ENCODE data around the gene CBLB.

- TF ChIP-seq PRDM10 (tag by site-specific recombination; IDR thresholded peaks at IDR 0.05) (no peak), ZNF274 (IDR thresholded peaks at IDR 0.05; ENCODE audit: low read length) (no peak), ZNF274 (tag by site-specific recombination; IDR thresholded peaks at IDR 0.05; ENCODE audit: borderline replicate concordance) (no peak), ZNF529 (tag by site-specific recombination; IDR thresholded peaks at IDR 0.05; ENCODE audit: insufficient replicate concordance) (no peak), ZNF843 (tag by site-specific recombination; IDR thresholded peaks at IDR 0.05) (no peak), ZNF704 (tag by site-specific recombination; IDR thresholded peaks at IDR 0.05) (no peak), CTCF (tag by site-specific recombination; IDR thresholded peaks at IDR 0.05) (no peak), HOXC10 (CRISPR knock-in tag; IDR thresholded peaks at IDR 0.05) (no peak), BCL11A (tag by site-specific recombination; IDR thresholded peaks at IDR 0.05; ENCODE audit: low read depth) (no peak), ZBTB10 (tag by site-specific recombination; IDR thresholded peaks at IDR 0.05) (no peak), ZNF658 (tag by site-specific recombination; IDR thresholded peaks at IDR 0.05) (no peak), ZNF223 (tag by site-specific recombination; IDR thresholded peaks at IDR 0.05) (no peak), TRIM28 (IDR thresholded peaks at IDR 0.05; ENCODE audit: borderline replicate concordance, low read length) (no peak), GLIS2 (tag by site-specific recombination; IDR thresholded peaks at IDR 0.05) (no peak)
Observed at GRCh38 chr3:105836533-105836932, 32.3 kb downstream of the CBLB start.

Measured in HEK293 (cell line).